ENCODE results near the gene CRYBG1. TPM values are rescaled to one million over a fixed set of nuclear protein-coding genes. Genes with fewer than 3 reads are reported as not detected.

The CRYBG1 gene
- total and polyA plus RNA-seq, 2 of the 4 experiments (the other 2 are of a cell fraction): 0.38 to 1.1 TPM

- TF ChIP-seq SMC3 (IDR thresholded peaks at IDR 0.05; ENCODE audit: low read depth, low read length) (no peak), RCOR1 (IDR thresholded peaks at IDR 0.05; ENCODE audit: insufficient replicate concordance, low read length) (no peak)
Measured at GRCh38 chr6:106519460-106520394, 159.2 kb downstream of the CRYBG1 start (continued).

- no peak for ATAC-seq (ENCODE audit: low read depth)
- Histone ChIP-seq H3K36me3 (ENCODE audit: control insufficient read depth, insufficient read depth, low read length) (no peaks in the 10 kb centered on the region), H3K18ac (ENCODE audit: low read depth, low read length) (no peak overlapping the region), H3K4ac (ENCODE audit: low read depth, low read length) (peak overlapping the region; percentile 87), H3K56ac (ENCODE audit: extremely low read depth, insufficient read depth, low read length) (no peak overlapping the region), H3K9me1 (ENCODE audit: insufficient read depth, low read length) (peaks cover 4% of the 10 kb centered on the region; the same call in 1 of the 2 replicates), H4K20me1 (ENCODE audit: insufficient read depth, low read length) (no peaks in the 10 kb centered on the region), H2BK15ac (ENCODE audit: low read depth, low read length) (peak overlapping the region; percentile 77; the same call in 2 of the 3 replicates), H2AK5ac (ENCODE audit: low read depth, low read length) (peak overlapping the region; percentile 69), H4K91ac (ENCODE audit: insufficient read depth, low read depth, low read length) (peak overlapping the region; percentile 77), H3K14ac (replicated peaks; ENCODE audit: low read depth, low read length) (0 out of 2 replicates have a peak overlapping the region, but pooled peaks have one; percentile 2), H2AK9ac (replicated peaks; ENCODE audit: low read depth, low read length, poor library complexity) (no peak overlapping the region), H3K4me1 (ENCODE audit: control insufficient read depth, insufficient read depth, low read length) (peaks cover 9% of the 10 kb centered on the region), H3K27me3 (ENCODE audit: control insufficient read depth, insufficient read depth, low read length) (no peaks in the 10 kb centered on the region), H4K5ac (ENCODE audit: low read depth, low read length) (no peak overlapping the region), H2BK20ac (ENCODE audit: low read depth, low read length) (peak overlapping the region; percentile 98), H4K8ac (ENCODE audit: low read depth in 2 of 2, low read length in 2 of 2) (no peak overlapping the region; a peak in 1 of 4 replicates), H2AFZ (replicated peaks; ENCODE audit: low read length, poor library complexity) (no peak overlapping the region), H3K9ac (ENCODE audit: low read depth, low read length) (no peak overlapping the region), H3K23ac (ENCODE audit: low read depth, low read length) (no peak overlapping the region), H2BK5ac (ENCODE audit: low read depth, low read length, poor library complexity, severe bottlenecking) (no peak overlapping the region), H3K4me2 (ENCODE audit: low read depth, low read length) (no peak overlapping the region), H3K27ac (ENCODE audit: insufficient read depth, low read length) (no peak overlapping the region), H2BK120ac (ENCODE audit: low read depth, low read length) (peak overlapping the region; percentile 95), H3K79me1 (ENCODE audit: low read depth in 1 of 2, low read length in 2 of 2) (no peaks in the 10 kb centered on the region), H3K9me3 (ENCODE audit: control insufficient read depth, insufficient read depth, low read length) (no peaks in the 10 kb centered on the region), H3K4me3 (ENCODE audit: insufficient read depth, low read depth, low read length) (no peak overlapping the region)
- in situ Hi-C loops (cut with MboI; ENCODE audit: low sequenced_read_pairs): no loop called here
- intact Hi-C loops (cut with micrococcal nuclease): no loop called here
- ChIA-PET POLR2A (ENCODE audit: unreplicated experiment) (no interaction called here), CTCF (no interaction called here)
- no peak for DNase-seq
- dilution Hi-C loops (cut with HindIII; ENCODE audit: low sequenced_read_pairs, unreplicated experiment): no loop called here
- WGBS, 2 experiments (ENCODE audit: extremely low coverage in 2 of 2, insufficient read length in 1 of 2): 80% methylated on average over 8 of the region's 15 CpGs; no CpG with 5 or more reads in 1 of the 2 experiments
- no TSS peak for BruUV-seq (replicated peaks)
- no peak for TF ChIP-seq CEBPB (IDR thresholded peaks at IDR 0.05; ENCODE audit: low read depth, low read length)
- TF ChIP-seq CTCF (conservative IDR thresholded peaks at IDR 0.05; ENCODE audit: low read depth, low read length): no peak
- TF ChIP-seq USF2 (IDR thresholded peaks at IDR 0.05; ENCODE audit: low read depth, low read length): no peak
- no peak for TF ChIP-seq BHLHE40 (IDR thresholded peaks at IDR 0.05; ENCODE audit: low read depth, low read length)
- no peak for TF ChIP-seq RFX5 (IDR thresholded peaks at IDR 0.05; ENCODE audit: low read depth, low read length)
- TF ChIP-seq RAD21 (IDR thresholded peaks at IDR 0.05; ENCODE audit: low read length): no peak
- no peak for TF ChIP-seq NFE2L2 (IDR thresholded peaks at IDR 0.05; ENCODE audit: low read depth, low read length)
- no peak for TF ChIP-seq ELK1 (IDR thresholded peaks at IDR 0.05; ENCODE audit: borderline replicate concordance, low read depth, low read length)
Measured at GRCh38 chr6:106520711-106521401, 160.3 kb downstream of the CRYBG1 start.

Measured in IMR-90 (cell line).